Endometrial microvascular endothelial cells (primary cell): Measurements from ENCODE around the gene CBARP. TPM values are rescaled to one million over a fixed set of nuclear protein-coding genes. Genes with fewer than 3 reads are reported as not detected.
"Not testable (repeated sequence)": the region's sequence is repeated elsewhere in the genome, so short reads cannot be mapped to it uniquely, and the experiment has no call there.

ENCODE experiments used
- in situ Hi-C: cut with HindIII; loops from 2 replicates; pipeline ENCODE4 v1.10.0; 2017; ENCODE audit warnings: low sequenced_read_pairs, low pct_unique_long_range_greater_than_20kb; ENCODE audit errors: inconsistent ontology term
- total RNA-seq: library from RNA; depleted of rRNA; stranded (reverse); fragments of >200 nt; gene quantifications from one replicate; pipeline ENCODE4 v1.2.3, GENCODE V29; 2015; ENCODE audit errors: inconsistent ontology term

The CBARP gene
- total RNA-seq, 1 donor from 2014 or later: 0.74 TPM

DNA sequence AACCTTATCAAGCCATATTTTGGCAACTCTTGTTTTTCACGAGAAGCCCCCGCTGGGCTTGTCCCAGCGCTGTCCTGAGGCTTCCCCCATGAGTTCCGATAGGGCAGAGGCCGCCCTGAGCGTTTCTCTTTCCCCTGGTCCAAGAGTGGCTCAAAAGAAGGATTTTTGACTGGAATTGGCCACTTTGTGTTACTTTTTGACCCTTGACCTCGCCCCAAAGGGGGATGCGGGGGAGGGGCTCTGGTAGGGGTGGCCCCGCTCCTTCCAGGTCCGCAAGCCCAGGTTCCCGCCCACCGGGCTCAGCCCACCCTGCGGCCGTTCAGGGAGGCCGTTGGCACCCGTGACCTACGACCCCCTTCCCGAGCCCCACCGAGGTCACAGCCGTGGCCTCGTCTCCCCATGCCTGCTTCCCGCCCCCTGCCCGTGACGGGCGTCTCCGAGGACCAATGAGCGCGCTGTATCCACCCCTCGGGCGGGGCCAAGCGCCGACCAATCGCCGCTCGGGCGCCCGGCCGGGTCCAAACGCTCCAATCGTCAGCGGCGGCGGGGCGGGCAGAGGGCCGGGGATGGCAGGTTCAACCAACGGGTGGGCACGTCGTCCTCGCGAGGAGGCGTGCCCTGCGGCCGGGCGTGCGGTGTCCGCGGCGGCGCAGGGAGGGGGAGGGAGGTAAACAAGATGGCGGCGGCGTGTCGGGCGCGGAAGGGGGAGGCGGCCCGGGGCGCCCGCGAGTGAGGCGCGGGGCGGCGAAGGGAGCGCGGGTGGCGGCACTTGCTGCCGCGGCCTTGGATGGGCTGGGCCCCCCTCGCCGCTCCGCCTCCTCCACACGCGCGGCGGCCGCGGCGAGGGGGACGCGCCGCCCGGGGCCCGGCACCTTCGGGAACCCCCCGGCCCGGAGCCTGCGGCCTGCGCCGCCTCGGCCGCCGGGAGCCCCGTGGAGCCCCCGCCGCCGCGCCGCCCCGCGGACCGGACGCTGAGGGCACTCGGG, 32.4 kb downstream of the CBARP start, which contains the start of gene STK11:
Gene STK11, plus strand, starts transcription at position 665 of the 986 bp plus-strand sequence. CDS start 1,136 bp downstream, outside the sequence.
- in situ Hi-C loops: no loop called here

GRCh38 chr19:1200614-1201013, 37.2 kb downstream of the CBARP start:
- in situ Hi-C loops: not testable (repeated sequence)

- in situ Hi-C loops: no loop called here
Measured at GRCh38 chr19:1199531-1199930, 38.3 kb downstream of the CBARP start.

- in situ Hi-C loops: no loop called here
Measured at GRCh38 chr19:1189419-1189818, 48.4 kb downstream of the CBARP start.

GRCh38 chr19:1183543-1184172, 54.1 kb downstream of the CBARP start:
- in situ Hi-C loops: no loop called here

DNA sequence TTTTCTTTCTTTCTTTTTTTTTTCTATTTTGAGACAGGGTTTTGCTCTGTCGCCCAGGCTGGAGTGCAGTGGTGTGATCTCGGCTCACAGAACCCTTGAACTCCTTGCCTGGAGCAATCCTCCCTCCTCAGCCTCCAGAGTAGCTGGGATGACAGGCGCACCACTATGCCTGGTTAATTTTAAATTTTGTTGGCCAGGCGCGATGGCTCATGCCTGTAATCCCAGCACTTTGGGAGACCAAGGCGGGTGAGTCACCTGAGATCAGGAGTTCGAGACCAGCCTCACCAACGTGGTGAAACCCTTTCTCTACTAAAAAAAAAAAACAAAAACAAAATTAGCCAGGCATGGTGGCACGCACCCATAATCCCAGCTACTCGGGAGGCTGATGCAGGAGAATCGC, 55.1 kb downstream of the CBARP start:
- in situ Hi-C loops: no loop called here

DNA sequence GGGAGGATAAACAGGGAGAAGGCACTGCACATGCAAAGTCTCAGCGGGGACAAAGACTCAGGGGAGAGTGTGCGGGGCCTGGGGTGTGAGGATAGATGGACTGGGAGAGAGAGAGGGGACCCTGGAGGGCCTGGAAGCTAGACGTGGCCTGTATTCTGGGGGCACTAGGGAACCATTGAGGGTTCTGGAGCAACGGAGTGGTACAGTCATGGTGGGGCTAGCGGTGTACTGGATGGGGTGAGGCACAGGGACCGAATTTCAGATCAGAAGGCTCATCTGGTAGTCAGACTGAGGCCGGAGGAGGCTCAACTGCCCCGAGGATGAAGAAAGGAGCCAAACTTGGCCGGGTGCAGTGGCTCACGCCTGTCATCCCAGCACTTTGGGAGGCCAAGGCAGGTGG, 55.7 kb downstream of the CBARP start:
- in situ Hi-C loops: no loop called here

- in situ Hi-C loops: no loop called here
Measured at GRCh38 chr19:1181606-1182005, 56.2 kb downstream of the CBARP start.

Other genes with a start within 250 kb of the CBARP start
- not detected for gene GRIN3B, start 237.6 kb downstream of the CBARP start, total RNA-seq
- gene TMEM259, start 216.9 kb downstream of the CBARP start, total RNA-seq: 124 TPM
- not detected for gene RNU6-2, start 216.5 kb downstream of the CBARP start, total RNA-seq
- gene CNN2, start 211.4 kb downstream of the CBARP start, total RNA-seq: 237 TPM
- 1.8 TPM for gene ABCA7, start 197.9 kb downstream of the CBARP start, total RNA-seq
- gene ARHGAP45, start 170.8 kb downstream of the CBARP start, total RNA-seq: 14.0 TPM
- 304 TPM for gene POLR2E, start 142.6 kb downstream of the CBARP start, total RNA-seq
- gene GPX4, start 134.0 kb downstream of the CBARP start, total RNA-seq: 459 TPM
- gene SBNO2, start 63.7 kb downstream of the CBARP start, total RNA-seq: 33.0 TPM
- gene STK11, start 32.2 kb downstream of the CBARP start, total RNA-seq: 67.1 TPM
- gene ATP5F1D, start 3.7 kb upstream of the CBARP start, total RNA-seq: 75.4 TPM
- gene MIDN, start 10.6 kb upstream of the CBARP start, total RNA-seq: 13.8 TPM
- 235 TPM for gene CIRBP, start 31.3 kb upstream of the CBARP start, total RNA-seq
- gene FAM174C, start 37.5 kb upstream of the CBARP start, total RNA-seq: 83.3 TPM
- gene EFNA2, start 47.9 kb upstream of the CBARP start, total RNA-seq: not detected
- gene NDUFS7, start 145.9 kb upstream of the CBARP start, total RNA-seq: 113 TPM
- 5.3 TPM for gene GAMT, start 163.5 kb upstream of the CBARP start, total RNA-seq
- 83.8 TPM for gene DAZAP1, start 169.6 kb upstream of the CBARP start, total RNA-seq
- 3,355 TPM for gene RPS15, start 200.4 kb upstream of the CBARP start, total RNA-seq
- not detected for gene APC2, start 212.1 kb upstream of the CBARP start, total RNA-seq
- 28.2 TPM for gene C19orf25, start 241.2 kb upstream of the CBARP start, total RNA-seq